Ovary (tissue), 9 donors: ENCODE results near the gene OXSM. TPM values are rescaled to one million over a fixed set of nuclear protein-coding genes. Genes with fewer than 3 reads are reported as not detected.

Source experiments
- DNase-seq, 5 donors: peaks; one replicate each; pipeline ENCODE4 v3.0.0-alpha.2; 2019 to 2020
- H3K27ac ChIP-seq, 2 donors: fragments of 200-600 bp; one replicate each; pipeline versions ENCODE4 v1.5.1 to v1.8.0; 2019 to 2022
- H3K27me3 ChIP-seq: fragments of 200-600 bp; one replicate; pipeline ENCODE4 v1.8.0; 2022
- H3K36me3 ChIP-seq: fragments of 200-600 bp; sonication (generic); one replicate; pipeline ENCODE4 v1.5.1; 2019
- H3K4me1 ChIP-seq: one replicate; pipeline ENCODE4 v1.8.1; 2013; ENCODE audit warnings: mild to moderate bottlenecking, moderate library complexity; ENCODE audit not compliant: insufficient read depth
- H3K4me3 ChIP-seq: fragments of 200-600 bp; sonication (generic); one replicate; pipeline ENCODE4 v1.5.1; 2017
- H3K9me3 ChIP-seq, 2 donors: fragments of 200-600 bp in 1 of 2; sonication (generic) in 1 of 2; one replicate each; pipeline versions ENCODE4 v1.5.1 to v1.8.1; 2013 to 2019; ENCODE audit warnings: mild to moderate bottlenecking in 1 of 2, moderate library complexity in 1 of 2
- CTCF ChIP-seq, 3 donors: fragments of 450-650 bp in 2 of 3; fragments of 200-600 bp in 1 of 3; IDR thresholded peaks; one replicate each; pipeline versions ENCODE4 v1.5.1 to v1.8.0; 2016 to 2022; ENCODE audit warnings: antibody characterized with exemption in 3 of 3, mild to moderate bottlenecking in 1 of 3
- EP300 ChIP-seq: sonication (generic); formaldehyde crosslinking; IDR thresholded peaks from one replicate; pipeline ENCODE4 v1.6.1; 2017; ENCODE audit warnings: antibody characterized with exemption
- POLR2A ChIP-seq: fragments of 450-650 bp; IDR thresholded peaks from one replicate; pipeline ENCODE4 v1.6.1; 2017; ENCODE audit warnings: antibody characterized with exemption, mild to moderate bottlenecking, moderate library complexity
- WGBS, 3 donors: extraction: QIAGEN DNeasy Blood & Tissue Kit in 1 of 3; methylation state at CpG; one replicate each; pipeline versions ENCODE4 v1.1.5 to v1.1.7; 2013 to 2017; 5-methylcytosine and 5-hydroxymethylcytosine counted together
- intact Hi-C, 4 donors: fragments of 100-400 bp; cut with DNase I; formaldehyde crosslinking; loops; one replicate each; pipeline versions ENCODE4 v1.11.0 to v1.15.1; 2022 to 2023
- polyA plus RNA-seq, 2 donors: library from polyadenylated mRNA; stranded (reverse); fragments of 200-250 nt in 1 of 2; fragments of 350-450 nt in 1 of 2; fragmentation: Illumina TruSeq in 1 of 2; extraction: RNeasy Lipid Tissue Mini Kit (QIAGEN cat#74804) in 1 of 2; gene quantifications; one replicate each; pipeline ENCODE4 v1.2.3, GENCODE V29; 2013 to 2014
- total RNA-seq, 7 donors: library from RNA; depleted of rRNA in 2 of 7; stranded (reverse); fragments of >200 nt in 2 of 7; fragmentation: NEBNext Ultra II Directional in 3 of 7; extraction: Animal tissue kit (Norgen Biotek cat#: 25700) in 3 of 7; gene quantifications; one replicate each; pipeline versions ENCODE4 v1.1.0 to v1.2.4, GENCODE V29; 2016 to 2023
- donor health status: DM: no; HTN: no; CAD: no; lungs with moderate emphysema.
- donor health status: DM: no; HTN: no; CAD: no.
- donor health status: Bipolar disorder and iron deficiency.
- donor health status: DM: yes; HTN: yes; CAD: no.
- donor health status: DM: no; HTN: no; CAD: no.
- donor health status: DM: yes; HTN: yes; CAD: no.

OXSM gene
- total and polyA plus RNA-seq, 9 donors: 3.6 to 8.9 (median 6.6) TPM

- H3K27me3 ChIP-seq: no peaks in the 10 kb centered on the region
- no peak for DNase-seq
- no peaks in the 10 kb centered on the region for H3K36me3 ChIP-seq
- TF ChIP-seq CTCF (IDR thresholded peaks at IDR 0.05): no peak
- no peak for TF ChIP-seq EP300
- TF ChIP-seq POLR2A: no peak
- no peaks in the 10 kb centered on the region for H3K4me1 ChIP-seq
- H3K9me3 ChIP-seq: no peaks in the 10 kb centered on the region
- H3K27ac ChIP-seq: no peak overlapping the region
- H3K4me3 ChIP-seq: no peak overlapping the region
- 79 to 80% (median 79%) methylated on average over 6 of the region's 6 CpGs for WGBS, 3 donors
- intact Hi-C loops: no loop called here
Measured at GRCh38 chr3:25749031-25749581, 40.8 kb upstream of the OXSM start.

DNA sequence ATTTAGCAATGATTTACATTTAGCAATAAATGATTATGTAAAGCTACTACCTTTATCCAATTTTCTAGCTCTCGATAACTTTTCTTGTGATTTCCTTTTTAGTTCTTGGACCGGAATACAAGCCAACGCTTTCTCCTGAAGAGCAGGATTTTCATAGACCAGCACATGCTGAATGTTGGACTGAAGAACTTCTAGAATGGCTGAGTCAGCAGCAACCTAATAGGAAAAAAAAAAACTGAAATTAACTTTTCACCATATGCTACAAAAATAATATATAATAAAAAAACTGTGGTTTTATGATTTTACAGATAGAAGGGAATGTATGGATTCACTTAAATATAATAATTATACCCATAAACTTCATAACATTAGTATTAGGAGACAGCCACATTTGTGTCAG, 38.8 kb upstream of the OXSM start:
- H3K9me3 ChIP-seq: no peaks in the 10 kb centered on the region
- no peak overlapping the region for H3K27ac ChIP-seq
- no peak overlapping the region for H3K4me3 ChIP-seq
- H3K27me3 ChIP-seq: no peaks in the 10 kb centered on the region
- WGBS, 3 donors: 98 to 99% (median 99%) methylated on average over 3 of the region's 3 CpGs
- no peaks in the 10 kb centered on the region for H3K4me1 ChIP-seq
- TF ChIP-seq EP300 (no peak), CTCF (IDR thresholded peaks at IDR 0.05) (no peak), POLR2A (no peak)
- intact Hi-C loops: no loop called here
- no peak for DNase-seq
- no peaks in the 10 kb centered on the region for H3K36me3 ChIP-seq

GRCh38 chr3:25751725-25752124, 38.2 kb upstream of the OXSM start:
- Histone ChIP-seq H3K36me3 (no peaks in the 10 kb centered on the region), H3K4me1 (no peaks in the 10 kb centered on the region), H3K4me3 (no peak overlapping the region), H3K9me3 (no peaks in the 10 kb centered on the region), H3K27ac (no peak overlapping the region), H3K27me3 (no peaks in the 10 kb centered on the region)
- DNase-seq: no peak
- 67 to 100% (median 77%) methylated on average over 1 of the region's 1 CpG for WGBS, 3 donors
- intact Hi-C loops: no loop called here
- TF ChIP-seq POLR2A: no peak

GRCh38 chr3:25768851-25769250, 21.0 kb upstream of the OXSM start:
- Histone ChIP-seq H3K4me3 (no peak overlapping the region), H3K27me3 (no peaks in the 10 kb centered on the region), H3K36me3 (no peaks in the 10 kb centered on the region), H3K4me1 (no peaks in the 10 kb centered on the region), H3K9me3 (no peaks in the 10 kb centered on the region), H3K27ac (no peak overlapping the region)
- TF ChIP-seq POLR2A (no peak), CTCF (IDR thresholded peaks at IDR 0.05) (no peak), EP300 (no peak)
- DNase-seq: no peak
- 97 to 99% (median 97%) methylated on average over 6 of the region's 6 CpGs for whole genome bisulfite sequencing, 3 donors
- intact Hi-C loops: no loop called here

GRCh38 chr3:25775936-25776335, 14.0 kb upstream of the OXSM start:
- no peaks in the 10 kb centered on the region for H3K9me3 ChIP-seq
- H3K36me3 ChIP-seq: no peaks in the 10 kb centered on the region
- H3K27ac ChIP-seq: no peak overlapping the region
- intact Hi-C loops: no loop called here
- no peaks in the 10 kb centered on the region for H3K27me3 ChIP-seq
- TF ChIP-seq POLR2A (no peak), EP300 (no peak), CTCF (IDR thresholded peaks at IDR 0.05) (no peak)
- WGBS, 3 donors: 96 to 99% (median 97%) methylated on average over 2 of the region's 2 CpGs
- H3K4me3 ChIP-seq: no peak overlapping the region
- no peak for DNase-seq
- no peaks in the 10 kb centered on the region for H3K4me1 ChIP-seq
